HL-60/S4 treated with phorbol 12-myristate 13-acetate at 8.2 ng/mL for 4 days and 3 days (cell line): Measurements from ENCODE around the gene MBD2.
"Not testable (repeated sequence)": the region's sequence is repeated elsewhere in the genome, so short reads cannot be mapped to it uniquely, and the experiment has no call there.

Source experiments
- in situ Hi-C: fragments of 300-500 bp; cut with MboI; formaldehyde crosslinking; loops from 2 replicates; pipeline ENCODE4 v1.15.0; 2022; ENCODE audit warnings: low sequenced_read_pairs

MBD2 gene

DNA sequence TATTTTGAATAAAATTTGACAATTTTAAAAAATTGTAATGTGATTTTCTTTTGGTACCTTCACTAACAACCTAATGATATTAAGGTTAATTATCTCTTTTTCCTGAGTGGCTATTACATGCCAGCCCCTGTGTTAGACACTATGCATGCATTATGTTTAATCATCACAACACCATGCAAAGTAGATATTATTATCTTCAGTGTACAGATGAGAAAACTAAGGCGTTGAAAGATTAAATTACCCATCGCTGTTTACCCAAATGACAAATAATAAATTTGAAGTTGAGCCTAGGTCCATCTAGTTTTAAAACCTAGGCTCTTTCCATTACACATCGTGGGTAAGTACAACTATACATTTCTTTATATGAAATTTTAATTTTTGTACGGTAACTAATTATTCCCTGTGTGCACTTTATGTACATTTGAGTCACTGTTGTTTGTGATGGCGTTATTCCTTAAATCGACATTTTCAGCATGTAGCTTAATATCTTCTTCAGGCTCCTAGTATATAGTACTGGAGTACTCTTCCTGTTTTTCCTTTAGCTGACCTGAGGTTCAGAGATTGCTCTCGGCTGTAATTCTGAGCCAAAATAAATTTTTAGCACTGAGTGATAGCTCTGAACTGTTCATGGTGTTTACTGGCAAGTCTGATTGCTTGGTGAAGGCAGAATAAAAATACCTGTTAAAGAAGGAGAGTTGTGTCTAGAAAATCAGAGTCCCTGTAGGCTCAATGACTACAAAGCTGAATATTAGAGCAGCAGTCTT lies 13.9 kb upstream of the MBD2 start:
- in situ Hi-C loops = no loop called here

GRCh38 chr18:54235871-54236270 lies 11.4 kb upstream of the MBD2 start:
- in situ Hi-C loops = no loop called here

- in situ Hi-C loops = no loop called here
Measured at GRCh38 chr18:54233747-54234146, 9.3 kb upstream of the MBD2 start.

DNA sequence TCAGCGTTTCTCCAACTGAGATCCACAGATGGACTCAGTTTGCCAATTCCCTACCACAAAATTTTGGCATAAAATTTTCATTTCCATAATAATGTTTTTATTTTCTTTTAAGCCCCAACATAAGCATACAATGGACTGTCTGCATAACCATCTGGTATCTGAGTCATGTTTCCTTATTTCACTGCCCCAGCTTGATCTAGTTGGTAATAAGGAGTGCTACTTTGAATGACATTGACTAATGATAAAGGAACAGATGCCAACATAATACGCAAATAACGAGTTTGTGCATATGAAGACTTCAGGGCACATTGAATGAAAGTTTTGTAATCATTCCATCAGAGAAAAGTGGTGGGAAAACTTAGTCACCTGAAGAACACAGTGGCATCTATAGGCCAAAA lies 8.8 kb upstream of the MBD2 start:
- in situ Hi-C loops = no loop called here

DNA sequence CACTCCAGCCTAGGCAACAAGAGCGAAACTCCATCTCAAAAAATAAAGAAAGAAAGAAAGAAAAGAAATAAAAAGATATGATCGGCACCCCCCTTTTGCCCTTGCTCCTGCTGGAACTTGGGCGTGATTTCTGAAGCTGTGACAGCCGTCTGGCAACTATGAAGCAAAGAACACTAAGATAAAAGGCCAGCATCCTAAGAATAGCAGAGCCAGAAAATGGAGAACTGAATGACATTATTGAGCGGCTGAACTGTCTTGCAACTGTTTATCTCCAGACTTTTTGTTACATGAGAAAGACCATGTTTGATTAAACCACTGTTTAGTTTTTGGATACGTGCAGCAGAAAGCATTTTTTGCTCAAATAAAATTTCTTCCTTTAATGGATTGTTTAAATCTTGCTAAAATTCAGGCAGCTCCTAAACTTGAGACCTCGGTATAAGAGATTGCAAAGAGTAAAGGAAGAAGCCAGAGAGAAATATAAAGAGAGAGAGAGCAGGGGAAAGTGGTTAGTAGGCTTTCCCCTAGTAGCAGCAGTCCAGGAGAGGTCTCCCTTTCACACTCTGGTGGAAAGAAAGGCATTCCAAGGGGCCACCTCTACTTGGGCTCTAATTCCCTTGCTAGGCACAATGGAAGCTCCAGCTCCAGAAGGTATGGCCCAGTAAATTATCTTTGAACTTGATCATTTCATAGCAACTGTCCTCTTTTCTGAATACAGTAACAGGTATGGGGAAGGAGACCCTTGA lies 8.2 kb upstream of the MBD2 start:
- in situ Hi-C loops = no loop called here

GRCh38 chr18:54229421-54230059 lies 5.1 kb upstream of the MBD2 start:
- in situ Hi-C loops = no loop called here

DNA sequence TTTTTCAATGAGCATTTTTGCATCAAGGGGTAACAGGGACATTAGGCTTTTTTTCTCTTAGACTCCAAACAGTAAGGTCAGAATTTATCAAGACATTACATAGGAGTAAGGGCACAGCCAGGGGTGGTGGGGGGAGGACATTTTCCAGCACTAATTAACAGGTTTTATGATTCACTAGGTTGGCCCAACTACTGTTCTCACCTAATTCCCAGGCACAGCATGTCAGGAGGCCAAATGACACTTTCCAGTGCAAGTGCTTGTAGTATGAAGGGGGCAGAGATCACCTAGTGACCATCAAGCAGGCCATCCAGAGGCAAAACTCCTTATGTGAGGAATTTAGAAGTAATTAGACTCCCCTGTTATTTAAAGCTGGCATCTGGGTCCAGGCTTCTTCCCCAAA lies 3.9 kb upstream of the MBD2 start:
- in situ Hi-C loops = no loop called here

GRCh38 chr18:54223568-54224241 lies 764 bp downstream of the MBD2 start:
- in situ Hi-C loops = no loop called here

GRCh38 chr18:54222922-54223567 lies 1.4 kb downstream of the MBD2 start:
- in situ Hi-C loops = no loop called here

DNA sequence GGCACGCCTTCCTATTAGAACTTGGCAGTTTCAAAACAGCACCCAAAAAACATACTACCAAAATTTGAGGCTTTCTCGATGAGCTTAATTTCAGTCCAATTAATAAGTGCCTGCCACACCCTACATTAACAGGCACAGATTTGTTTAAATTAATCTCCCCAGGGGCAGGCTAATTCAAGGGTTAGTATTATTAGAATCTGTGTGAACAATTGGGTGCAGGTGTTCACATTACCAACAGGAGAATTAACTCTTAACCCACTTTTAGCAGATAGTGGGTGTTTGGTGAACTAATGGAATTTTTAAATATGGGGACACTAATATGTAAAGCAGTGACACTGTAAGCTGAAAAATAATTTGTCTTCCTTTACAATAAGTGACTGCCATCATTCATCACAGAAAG lies 4.1 kb downstream of the MBD2 start:
- in situ Hi-C loops = no loop called here

DNA sequence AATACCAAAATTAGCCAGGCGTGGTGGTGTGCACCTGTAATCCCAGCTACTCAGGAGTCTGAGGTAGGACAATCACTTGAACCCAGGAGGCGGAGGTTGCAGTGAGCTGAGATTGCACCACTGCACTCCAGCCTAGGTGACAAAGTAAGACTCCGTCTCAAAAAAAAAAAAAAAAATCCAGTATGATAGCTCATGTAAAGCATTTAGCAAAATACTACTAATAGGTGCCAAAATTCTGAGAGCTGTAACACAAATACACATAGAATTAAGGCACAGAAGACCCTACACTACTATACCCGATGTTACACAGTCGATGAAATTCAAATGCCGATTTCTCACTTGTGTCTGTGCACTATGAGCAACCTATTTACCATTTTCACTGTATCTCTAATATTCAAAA lies 5.7 kb downstream of the MBD2 start:
- in situ Hi-C loops = not testable (repeated sequence)

DNA sequence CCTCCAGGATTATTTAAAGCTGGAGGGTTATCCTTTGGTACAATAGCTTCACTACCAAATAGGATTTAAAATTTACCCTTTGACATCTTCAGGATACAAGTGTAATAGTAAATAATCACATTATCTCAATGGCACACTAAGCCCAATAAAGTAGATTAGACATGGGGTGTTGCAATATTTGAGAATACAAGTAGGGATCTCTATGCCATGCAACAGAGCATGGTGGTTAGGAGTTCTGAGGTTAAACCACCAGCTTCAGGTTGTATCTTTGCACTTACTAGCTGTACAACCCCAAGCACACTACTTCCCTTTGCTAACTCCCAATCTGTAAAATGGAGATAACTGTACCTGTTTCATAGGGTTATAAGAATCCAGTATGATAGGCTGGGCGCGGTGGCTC lies 6.2 kb downstream of the MBD2 start:
- in situ Hi-C loops = no loop called here

GRCh38 chr18:54217624-54218023 lies 6.8 kb downstream of the MBD2 start:
- in situ Hi-C loops = no loop called here

GRCh38 chr18:54215069-54215468 lies 9.4 kb downstream of the MBD2 start:
- in situ Hi-C loops = no loop called here

GRCh38 chr18:54210463-54210862 lies 14.0 kb downstream of the MBD2 start:
- in situ Hi-C loops = no loop called here

GRCh38 chr18:54209471-54210180 lies 14.8 kb downstream of the MBD2 start:
- in situ Hi-C loops = no loop called here

- in situ Hi-C loops = no loop called here
Measured at GRCh38 chr18:54206447-54206846, 18.0 kb downstream of the MBD2 start.

DNA sequence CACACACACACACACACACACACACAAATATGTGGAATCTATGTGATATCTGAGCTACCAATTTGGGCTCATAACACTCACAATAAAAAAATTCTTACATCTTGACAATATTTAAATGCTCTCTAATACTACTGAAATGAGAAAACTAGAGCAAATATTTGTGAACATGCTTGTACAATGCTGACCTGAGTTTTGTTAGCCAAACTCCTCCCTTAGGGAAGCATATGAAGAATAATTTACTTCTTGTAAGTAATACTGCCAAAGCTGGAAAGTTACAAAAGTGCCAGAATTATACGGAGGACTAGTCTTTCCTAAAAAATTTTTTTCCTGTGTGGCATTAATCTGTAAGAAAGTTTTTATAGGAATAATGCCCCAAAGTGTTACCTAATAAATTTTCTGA lies 18.5 kb downstream of the MBD2 start:
- in situ Hi-C loops = no loop called here

- in situ Hi-C loops = not testable (repeated sequence)
Measured at GRCh38 chr18:54205448-54205847, 19.0 kb downstream of the MBD2 start.

GRCh38 chr18:54204883-54205282 lies 19.6 kb downstream of the MBD2 start:
- in situ Hi-C loops = no loop called here
